Measurements from ENCODE around the gene BRAT1. TPM values are rescaled to one million over a fixed set of nuclear protein-coding genes. Genes with fewer than 3 reads are reported as not detected.
A peak's percentile ranks its signal among the peaks of the same experiment; 100 is the strongest.

BRAT1 gene
- total and polyA plus RNA-seq, 4 experiments from 2014 or later = 24.2 to 42.4 (median 39.2) TPM

GRCh38 chr7:2507917-2508306 is 47.4 kb downstream of the BRAT1 start:
- DNase-seq = no peak
- no peaks in the 10 kb centered on the region for H3K36me3 Mint-ChIP-seq
- H3K9me3 ChIP-seq (ENCODE audit: control insufficient read depth in 1 of 2, low read length in 2 of 2) = no peaks in the 10 kb centered on the region
- peak overlapping the region; percentile 73 for H3K27ac ChIP-seq (ENCODE audit: low read depth, low read length)
- peaks cover 26 to 57% (median 44%) of the 10 kb centered on the region in 4 donors for H3K4me1 Mint-ChIP-seq
- H3K9me3 Mint-ChIP-seq = no peaks in the 10 kb centered on the region
- H3K4me1 ChIP-seq (ENCODE audit: insufficient read depth, low read length) = peaks cover 54% of the 10 kb centered on the region
- CTCF ChIA-PET (ENCODE audit: partially characterized antibody) = interaction anchor here (1.1 to 4.6 kb wide), 2 partner anchors 21 to 38 kb away, joined by 3 to 29 read pairs; no protein-coding TSS in a partner anchor
- POLR2A ChIA-PET (ENCODE audit: partially characterized antibody) = interaction anchor here (1.4 to 7.2 kb wide), 7 partner anchors 16 to 202 kb away, joined by 3 to 511 read pairs (median 11); partner anchors contain the start of genes BRAT1, IQCE and LFNG
- H3K36me3 ChIP-seq (ENCODE audit: insufficient read depth, low read length) = no peaks in the 10 kb centered on the region
- no peaks in the 10 kb centered on the region for H3K27me3 ChIP-seq (ENCODE audit: insufficient read depth, low read length)
- H3K27ac Mint-ChIP-seq = peak overlapping the region; percentile 95 to 99 (median 98)
- intact Hi-C loops (cut with micrococcal nuclease) = loop anchor here (1.0 to 5.0 kb wide), 6 partner anchors 11 to 334 kb away; partner anchors contain the start of genes BRAT1, CHST12, GNA12 and LFNG
- peak overlapping the region in 1 of 2 donors; percentile 39 for H3K4me3 ChIP-seq (ENCODE audit: low read length in 2 of 2)
- no peaks in the 10 kb centered on the region for H3K27me3 Mint-ChIP-seq
- H3K4me3 Mint-ChIP-seq = peak overlapping the region in 6 of 8 donors; percentile 74 to 87 (median 80)

DNA sequence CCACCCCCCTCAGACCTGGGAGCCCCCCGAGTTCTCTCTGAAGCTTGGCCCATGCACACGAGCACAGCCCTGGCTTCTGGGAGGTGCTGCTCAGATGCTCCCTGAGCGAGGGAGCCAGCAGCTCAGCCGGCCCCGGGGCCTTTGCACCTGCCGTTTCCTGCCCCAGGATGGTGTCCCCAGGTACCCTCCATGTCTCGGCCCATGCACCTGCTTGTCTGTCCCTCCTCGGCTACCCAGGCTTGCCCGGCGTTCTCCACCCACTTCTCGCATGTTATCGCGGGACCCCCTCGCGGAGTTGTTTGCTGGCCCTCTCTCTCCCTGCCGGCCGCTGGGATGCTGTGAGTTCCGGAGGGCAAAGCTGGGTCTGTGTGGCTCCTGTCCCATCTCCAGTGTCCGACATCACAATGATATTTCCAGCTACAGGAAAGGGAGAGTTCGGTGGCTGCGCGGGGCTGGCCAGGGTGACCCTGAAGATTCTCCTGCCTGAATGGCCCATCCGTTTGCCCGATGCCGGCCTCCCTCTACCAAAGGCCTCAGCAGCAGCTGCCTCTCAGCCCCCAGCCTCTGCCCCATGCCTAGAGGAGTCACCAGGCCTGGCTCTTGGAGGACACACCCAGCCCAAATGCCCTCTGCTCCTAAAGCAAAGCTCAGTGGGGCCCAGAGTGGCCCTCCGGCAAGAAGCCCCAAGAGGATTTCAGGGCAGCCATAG is 48.0 kb downstream of the BRAT1 start:
- Mint-ChIP-seq H3K27me3 (no peaks in the 10 kb centered on the region), H3K36me3 (no peaks in the 10 kb centered on the region), H3K27ac (peak overlapping the region; percentile 46 to 99 (median 66)), H3K9me3 (no peaks in the 10 kb centered on the region), H3K4me1 (peaks cover 20 to 51% (median 39%) of the 10 kb centered on the region in 4 donors), H3K4me3 (peak overlapping the region in 3 of 8 donors; percentile 50 to 80 (median 74))
- Histone ChIP-seq H3K4me3 (ENCODE audit: low read length in 2 of 2) (peak overlapping the region in 1 of 2 donors; percentile 39), H3K27me3 (ENCODE audit: insufficient read depth, low read length) (no peaks in the 10 kb centered on the region), H3K4me1 (ENCODE audit: insufficient read depth, low read length) (peaks cover 49% of the 10 kb centered on the region), H3K27ac (ENCODE audit: low read depth, low read length) (peak overlapping the region; percentile 73), H3K36me3 (ENCODE audit: insufficient read depth, low read length) (no peaks in the 10 kb centered on the region), H3K9me3 (ENCODE audit: control insufficient read depth in 1 of 2, low read length in 2 of 2) (no peaks in the 10 kb centered on the region)
- ChIA-PET POLR2A (ENCODE audit: partially characterized antibody) (interaction anchor here (1.4 to 7.2 kb wide), 5 partner anchors 17 to 203 kb away, joined by 3 to 511 read pairs (median 13); partner anchors contain the start of genes IQCE and LFNG), CTCF (ENCODE audit: partially characterized antibody) (interaction anchor here (1.1 to 4.6 kb wide), 2 partner anchors 21 to 37 kb away, joined by 3 to 29 read pairs; no protein-coding TSS in a partner anchor)
- DNase-seq = peak in 1 of 5 donors; percentile 50
- intact Hi-C loops (cut with micrococcal nuclease) = loop anchor here (5.0 kb wide), 2 partner anchors 105 to 335 kb away; partner anchors contain the start of genes CHST12 and GNA12

DNA sequence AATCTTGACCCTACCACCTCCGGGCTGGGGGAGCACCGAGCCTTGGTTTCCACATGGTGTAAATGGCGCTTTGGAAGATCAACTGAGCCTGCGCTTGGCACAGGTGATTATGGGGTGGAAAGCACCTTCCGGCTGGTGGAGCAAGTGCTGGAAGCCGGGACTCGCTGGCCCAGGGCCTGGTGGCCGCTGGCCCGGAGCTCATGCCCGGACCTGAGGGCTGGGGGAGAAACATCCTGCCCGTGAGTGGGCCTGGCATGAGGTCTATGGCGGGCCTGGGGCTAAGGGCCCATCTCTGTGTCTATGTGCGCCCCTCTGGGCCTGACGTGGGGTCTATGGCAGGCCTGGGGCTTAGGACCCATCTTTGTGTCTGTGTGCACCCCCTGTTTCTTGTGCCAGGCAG is 49.9 kb downstream of the BRAT1 start:
- CTCF ChIA-PET (ENCODE audit: partially characterized antibody) = no interaction called here
- POLR2A ChIA-PET (ENCODE audit: partially characterized antibody) = interaction anchor here (0.7 to 1.9 kb wide), 3 partner anchors 13 to 24 kb away, joined by 3 to 5 read pairs (median 4); no protein-coding TSS in a partner anchor

DNA sequence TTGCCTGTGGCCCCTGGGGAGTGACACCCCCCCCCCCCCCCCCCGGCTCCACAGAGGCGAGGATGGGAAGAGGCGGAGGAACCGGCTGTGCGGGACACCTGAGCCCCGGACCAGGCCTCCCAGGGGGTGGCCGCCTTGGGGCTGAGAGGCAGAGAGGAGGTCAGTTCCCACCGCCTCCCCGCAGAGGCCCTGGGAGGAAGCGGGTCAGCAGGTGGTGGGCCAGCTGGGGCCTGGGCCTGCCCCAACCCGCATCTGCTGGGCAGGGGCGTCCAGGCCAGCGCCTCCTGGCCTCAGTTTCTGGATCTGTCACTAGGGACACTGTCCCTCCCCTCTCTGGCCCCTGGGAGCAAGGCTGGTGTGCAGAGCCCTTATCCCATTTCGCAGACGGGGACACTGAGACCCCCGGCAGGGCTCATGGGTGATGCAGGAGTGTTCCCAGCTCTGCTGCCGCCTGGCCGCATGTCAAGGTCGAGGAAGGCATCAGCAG is 50.4 kb downstream of the BRAT1 start:
- ChIA-PET CTCF (ENCODE audit: partially characterized antibody) (no interaction called here), POLR2A (ENCODE audit: partially characterized antibody) (interaction anchor here (0.7 to 1.9 kb wide), 3 partner anchors 12 to 24 kb away, joined by 3 to 5 read pairs (median 4); no protein-coding TSS in a partner anchor)
- intact Hi-C loops (cut with micrococcal nuclease) = loop anchor here (5.0 kb wide), 2 partner anchors 103 to 337 kb away; partner anchors contain the start of genes CHST12 and GNA12
- peaks cover 25% of the 10 kb centered on the region for H3K4me1 ChIP-seq (ENCODE audit: insufficient read depth, low read length)
- no peaks in the 10 kb centered on the region for H3K36me3 ChIP-seq (ENCODE audit: insufficient read depth, low read length)
- no peak overlapping the region for H3K4me3 ChIP-seq (ENCODE audit: low read length in 2 of 2)
- no peak overlapping the region for H3K27ac ChIP-seq (ENCODE audit: low read depth, low read length)
- Mint-ChIP-seq H3K27ac (no peak overlapping the region), H3K27me3 (no peaks in the 10 kb centered on the region), H3K9me3 (no peaks in the 10 kb centered on the region), H3K4me1 (peaks cover 10 to 29% (median 19%) of the 10 kb centered on the region in 4 donors), H3K36me3 (no peaks in the 10 kb centered on the region), H3K4me3 (no peak overlapping the region)
- peak in 1 of 5 donors; percentile 27 for DNase-seq
- H3K27me3 ChIP-seq (ENCODE audit: insufficient read depth, low read length) = no peaks in the 10 kb centered on the region
- H3K9me3 ChIP-seq (ENCODE audit: control insufficient read depth in 1 of 2, low read length in 2 of 2) = no peaks in the 10 kb centered on the region

More for the DNA sequence above, 49.9 kb downstream of the BRAT1 start:
- Histone ChIP-seq H3K27ac (ENCODE audit: low read depth, low read length) (no peak overlapping the region), H3K4me3 (ENCODE audit: low read length in 2 of 2) (no peak overlapping the region), H3K4me1 (ENCODE audit: insufficient read depth, low read length) (peaks cover 29% of the 10 kb centered on the region), H3K36me3 (ENCODE audit: insufficient read depth, low read length) (no peaks in the 10 kb centered on the region), H3K27me3 (ENCODE audit: insufficient read depth, low read length) (no peaks in the 10 kb centered on the region), H3K9me3 (ENCODE audit: control insufficient read depth in 1 of 2, low read length in 2 of 2) (no peaks in the 10 kb centered on the region)
- H3K27ac Mint-ChIP-seq = peak overlapping the region in 1 of 7 donors; percentile 30
- H3K4me1 Mint-ChIP-seq = peaks cover 12 to 33% (median 23%) of the 10 kb centered on the region in 4 donors
- intact Hi-C loops (cut with micrococcal nuclease) = loop anchor here (5.0 kb wide), 2 partner anchors 103 to 337 kb away; partner anchors contain the start of genes CHST12 and GNA12
- DNase-seq = peak in 1 of 5 donors; percentile 25
- no peaks in the 10 kb centered on the region for H3K9me3 Mint-ChIP-seq
- H3K27me3 Mint-ChIP-seq = no peaks in the 10 kb centered on the region
- H3K36me3 Mint-ChIP-seq = no peaks in the 10 kb centered on the region
- no peak overlapping the region for H3K4me3 Mint-ChIP-seq

- intact Hi-C loops (cut with micrococcal nuclease) = no loop called here
- H3K27me3 ChIP-seq (ENCODE audit: insufficient read depth, low read length) = no peaks in the 10 kb centered on the region
- POLR2A ChIA-PET (ENCODE audit: partially characterized antibody) = interaction anchor here (1.6 to 1.9 kb wide), 2 partner anchors 18 to 25 kb away, joined by 4 to 5 read pairs; no protein-coding TSS in a partner anchor
Observed at GRCh38 chr7:2504128-2504888, 51.0 kb downstream of the BRAT1 start.

GRCh38 chr7:2503056-2503941 is 52.0 kb downstream of the BRAT1 start:
- CTCF ChIA-PET (ENCODE audit: partially characterized antibody) = interaction anchor here (2.8 kb wide), 1 partner anchor 34 kb away, joined by 7 read pairs; no protein-coding TSS in a partner anchor
- no peaks in the 10 kb centered on the region for H3K9me3 Mint-ChIP-seq
- H3K36me3 ChIP-seq (ENCODE audit: insufficient read depth, low read length) = no peaks in the 10 kb centered on the region
- no peak overlapping the region for H3K27ac ChIP-seq (ENCODE audit: low read depth, low read length)
- DNase-seq = peak in 1 of 5 donors; percentile 24
- POLR2A ChIA-PET (ENCODE audit: partially characterized antibody) = interaction anchor here (1.9 to 5.2 kb wide), 2 partner anchors 8 to 19 kb away, joined by 5 to 27 read pairs; no protein-coding TSS in a partner anchor
- intact Hi-C loops (cut with micrococcal nuclease) = no loop called here
- H3K36me3 Mint-ChIP-seq = no peaks in the 10 kb centered on the region
- peak overlapping the region in 1 of 7 donors; percentile 43 for H3K27ac Mint-ChIP-seq
- H3K4me1 Mint-ChIP-seq = peaks cover 2 to 12% (median 6%) of the 10 kb centered on the region in 4 donors
- no peaks in the 10 kb centered on the region for H3K27me3 Mint-ChIP-seq
- no peak overlapping the region for H3K4me3 Mint-ChIP-seq
- no peak overlapping the region for H3K4me3 ChIP-seq (ENCODE audit: low read length in 2 of 2)
- H3K4me1 ChIP-seq (ENCODE audit: insufficient read depth, low read length) = peaks cover 9% of the 10 kb centered on the region
- no peaks in the 10 kb centered on the region for H3K27me3 ChIP-seq (ENCODE audit: insufficient read depth, low read length)
- H3K9me3 ChIP-seq (ENCODE audit: control insufficient read depth in 1 of 2, low read length in 2 of 2) = no peaks in the 10 kb centered on the region

More at GRCh38 chr7:2504128-2504888, 51.0 kb downstream of the BRAT1 start:
- H3K9me3 ChIP-seq (ENCODE audit: control insufficient read depth in 1 of 2, low read length in 2 of 2) = no peaks in the 10 kb centered on the region
- Mint-ChIP-seq H3K27me3 (no peaks in the 10 kb centered on the region), H3K27ac (peak overlapping the region in 1 of 7 donors; percentile 42), H3K36me3 (no peaks in the 10 kb centered on the region), H3K4me3 (no peak overlapping the region), H3K4me1 (peaks cover 10 to 22% (median 14%) of the 10 kb centered on the region in 4 donors), H3K9me3 (no peaks in the 10 kb centered on the region)
- CTCF ChIA-PET (ENCODE audit: partially characterized antibody) = no interaction called here
- no peaks in the 10 kb centered on the region for H3K36me3 ChIP-seq (ENCODE audit: insufficient read depth, low read length)
- no peak overlapping the region for H3K27ac ChIP-seq (ENCODE audit: low read depth, low read length)
- peak in 1 of 5 donors; percentile 25 for DNase-seq
- H3K4me1 ChIP-seq (ENCODE audit: insufficient read depth, low read length) = peaks cover 18% of the 10 kb centered on the region
- no peak overlapping the region for H3K4me3 ChIP-seq (ENCODE audit: low read length in 2 of 2)

All from CD4-positive, alpha-beta memory T cell (primary cell).